Forelimb muscle (tissue), 1 donor: ENCODE measurements around the gene ATOSB. TPM values are rescaled to one million over a fixed set of nuclear protein-coding genes. Genes with fewer than 3 reads are reported as not detected.

ENCODE experiments used
- DNase-seq: peaks from one replicate; pipeline ENCODE4 v3.0.0-alpha.2; 2013; ENCODE audit warnings: low read depth
- polyA plus RNA-seq: library from polyadenylated mRNA; unstranded; fragments of 120-200 nt; gene quantifications from one replicate; pipeline ENCODE4 v1.2.1, GENCODE V29; 2013; ENCODE audit not compliant: insufficient read length

Gene ATOSB
- polyA plus RNA-seq, 1 donor: 12.0 TPM

DNA sequence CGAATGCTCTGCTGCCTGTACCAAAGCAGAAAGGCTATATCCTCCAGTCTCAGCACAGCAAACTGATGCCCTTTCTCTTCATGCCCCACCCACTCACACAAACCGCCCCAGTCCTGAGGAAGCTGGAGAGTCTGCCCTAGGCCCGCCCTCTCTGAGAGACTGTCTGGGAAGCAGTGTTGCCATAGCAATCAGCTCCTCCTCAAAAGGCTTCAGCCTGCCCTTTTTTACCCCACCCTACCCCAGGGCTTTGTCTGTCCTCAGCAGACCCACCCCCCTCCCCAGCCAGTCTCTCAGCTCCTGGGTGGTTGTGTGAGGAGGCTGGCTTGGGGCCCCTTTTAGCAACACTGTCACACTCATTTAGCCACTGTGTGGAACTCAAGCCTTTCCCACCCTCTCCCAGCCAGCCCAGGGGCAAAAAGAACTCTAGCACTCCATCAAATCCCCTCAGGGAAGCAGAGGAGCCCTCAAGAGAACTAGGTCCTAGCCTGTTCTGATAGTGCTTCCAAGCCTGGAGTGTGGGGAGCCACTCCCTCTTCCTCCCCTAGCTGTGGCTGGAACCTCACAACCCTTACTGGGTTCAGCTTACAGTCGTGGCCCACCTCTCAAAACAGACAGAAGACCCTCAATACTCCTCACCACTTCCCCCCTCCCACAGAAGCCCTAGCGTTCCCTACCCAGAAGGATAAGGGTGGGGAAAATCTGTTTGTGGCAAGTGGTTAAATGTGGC lies 1.4 kb downstream of the ATOSB start:
- DNase-seq: no peak

DNA sequence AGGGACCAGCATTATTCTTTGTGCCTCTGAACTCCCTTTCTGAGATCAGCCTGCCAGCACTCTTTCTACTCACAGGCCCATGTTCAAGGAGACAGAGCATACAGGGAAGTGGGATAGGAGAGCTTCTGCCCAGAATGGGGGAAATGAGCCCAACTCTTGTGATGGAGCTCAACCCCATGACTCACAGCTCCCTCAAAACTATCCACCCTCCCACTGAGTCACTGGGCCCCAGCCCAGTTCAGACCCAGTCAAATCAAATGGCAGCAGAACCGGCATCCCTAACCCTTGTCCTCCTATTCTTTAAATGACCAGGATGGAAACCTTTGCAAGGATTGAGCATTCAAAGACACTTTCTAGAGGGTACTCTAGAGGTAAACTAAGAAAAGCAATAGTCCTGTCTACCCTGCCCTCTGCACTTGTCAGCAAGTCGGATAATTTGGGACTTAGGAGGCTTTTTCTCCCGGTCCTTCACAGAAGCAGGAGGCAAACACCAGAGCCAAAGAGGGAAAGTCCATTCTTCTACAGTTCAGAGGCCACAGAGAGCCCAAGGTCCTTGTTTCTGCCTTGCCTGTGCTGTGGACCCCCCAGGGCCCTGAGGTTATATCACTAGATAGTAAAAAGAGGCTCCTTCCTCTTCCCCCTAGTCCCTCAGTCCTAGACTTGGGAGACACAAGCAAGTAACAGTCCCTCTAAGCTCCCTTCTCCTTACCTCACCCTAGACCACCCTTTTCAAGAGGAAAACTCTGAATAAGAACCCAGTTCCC lies 3.2 kb downstream of the ATOSB start:
- DNase-seq: no peak

DNA sequence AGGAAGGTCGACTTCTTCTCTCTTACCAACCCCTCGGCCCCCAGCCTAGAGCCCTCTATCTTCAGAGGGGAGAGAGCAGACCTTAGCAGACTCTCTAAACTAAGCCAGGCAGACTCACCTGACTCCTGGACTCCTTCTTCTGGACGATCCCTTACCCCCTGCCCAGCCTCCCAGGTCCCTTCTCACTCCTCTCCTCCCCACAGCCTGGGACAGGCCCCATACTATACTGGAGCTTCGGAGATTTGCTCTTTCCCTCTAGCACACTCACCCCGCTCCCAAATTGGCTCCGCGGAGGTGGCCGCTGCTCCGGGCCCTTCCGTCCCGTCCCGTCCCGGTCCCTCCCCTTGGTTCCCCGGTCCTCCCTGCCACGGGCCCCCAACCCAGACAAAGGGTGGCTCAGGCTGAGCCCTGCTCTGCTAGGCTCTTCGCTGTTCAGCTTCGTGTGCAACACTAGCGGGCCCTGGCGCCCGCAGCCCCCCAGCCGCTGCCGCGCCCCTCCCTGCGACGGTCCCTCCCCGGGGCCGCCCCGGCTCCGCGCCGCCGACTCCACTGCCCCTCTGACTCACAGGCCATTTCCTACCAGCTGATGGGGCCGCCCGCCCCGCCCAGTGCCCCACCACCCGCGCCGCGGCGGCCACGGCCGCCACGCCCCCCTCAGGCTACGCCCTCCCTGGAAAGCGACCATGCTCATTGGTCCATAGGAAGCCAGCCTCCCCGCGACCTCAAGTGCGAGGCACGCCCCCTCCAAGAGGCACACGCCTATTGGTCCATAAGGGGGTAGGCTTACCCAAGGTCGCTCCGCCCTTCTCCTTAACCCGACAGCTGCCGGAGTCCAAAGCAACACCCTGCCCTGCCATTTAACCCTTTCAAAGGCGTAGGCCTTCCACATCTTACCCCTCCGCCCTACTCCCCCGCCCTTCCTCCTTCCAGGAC lies 4.4 kb downstream of the ATOSB start:
- peak; percentile 91 for DNase-seq

DNA sequence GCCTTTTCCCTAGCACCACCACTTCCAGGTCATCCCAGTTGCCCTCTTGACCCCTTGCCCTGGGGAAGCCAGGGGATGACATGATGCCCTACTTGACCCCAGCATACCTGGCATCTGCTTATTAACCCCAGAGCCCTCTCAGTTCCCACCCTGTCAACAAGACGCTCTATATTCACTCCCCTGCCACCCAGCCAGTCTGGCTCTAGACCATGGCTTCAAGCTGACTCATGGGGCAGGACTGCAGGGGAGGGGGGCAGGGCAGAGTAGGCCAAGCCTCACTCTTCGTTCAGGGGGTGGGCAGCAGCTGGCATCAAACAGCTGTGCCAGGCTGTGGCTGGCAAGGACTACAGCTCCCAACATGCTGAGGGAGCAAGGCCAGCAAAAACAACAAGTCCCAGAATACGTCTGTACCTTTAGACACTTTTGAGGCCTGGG lies 5.3 kb downstream of the ATOSB start:
- no peak for DNase-seq

DNA sequence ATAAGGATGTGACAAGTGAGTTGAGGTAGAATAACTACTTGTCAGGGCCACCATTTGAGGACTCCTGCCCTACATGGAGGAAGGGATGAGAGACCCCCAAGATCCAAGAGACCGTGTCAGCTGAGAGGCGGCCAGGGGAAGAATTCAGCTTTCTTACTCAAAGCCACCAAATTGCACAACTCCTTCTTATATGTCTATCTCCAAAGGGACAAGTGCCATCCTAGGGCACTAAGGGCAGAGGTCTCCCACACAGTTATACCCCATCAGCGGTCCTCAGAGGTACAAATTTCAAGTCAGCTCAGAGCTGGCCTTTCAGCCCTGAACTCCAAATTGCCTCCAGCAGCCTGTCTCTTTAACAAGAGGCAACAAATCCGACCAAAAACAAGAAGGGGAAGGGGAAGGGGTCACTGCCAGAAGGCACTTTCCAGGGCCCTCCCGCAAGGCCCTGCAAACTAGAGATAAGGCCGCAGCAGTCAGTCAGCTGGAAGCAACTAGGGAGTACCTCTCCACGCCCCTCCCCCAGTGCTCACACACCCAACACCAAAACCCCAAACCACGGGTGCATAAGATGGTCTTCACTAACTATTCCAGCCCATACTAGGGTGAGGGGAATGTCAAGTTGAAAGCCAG lies 6.6 kb downstream of the ATOSB start:
- no peak for DNase-seq

DNA sequence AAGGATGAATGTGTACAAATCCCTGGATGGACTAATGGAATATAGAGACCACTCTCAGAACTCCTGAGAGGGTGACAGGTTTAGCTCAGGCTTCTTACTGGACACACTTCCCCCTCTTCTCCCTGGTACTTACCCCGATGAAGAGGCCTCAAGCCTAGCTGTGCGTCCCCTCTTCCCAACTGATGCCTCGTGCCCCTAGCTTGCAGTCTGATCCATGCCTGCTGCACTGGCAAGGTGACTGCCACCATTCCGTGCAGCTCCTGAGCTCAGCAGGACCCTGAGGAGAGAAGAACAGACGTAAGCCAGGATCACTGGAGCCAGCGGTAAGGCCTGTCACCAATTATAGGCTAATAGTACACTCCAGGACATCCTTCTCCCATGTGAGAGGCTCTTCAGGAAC lies 7.2 kb downstream of the ATOSB start:
- no peak for DNase-seq

DNA sequence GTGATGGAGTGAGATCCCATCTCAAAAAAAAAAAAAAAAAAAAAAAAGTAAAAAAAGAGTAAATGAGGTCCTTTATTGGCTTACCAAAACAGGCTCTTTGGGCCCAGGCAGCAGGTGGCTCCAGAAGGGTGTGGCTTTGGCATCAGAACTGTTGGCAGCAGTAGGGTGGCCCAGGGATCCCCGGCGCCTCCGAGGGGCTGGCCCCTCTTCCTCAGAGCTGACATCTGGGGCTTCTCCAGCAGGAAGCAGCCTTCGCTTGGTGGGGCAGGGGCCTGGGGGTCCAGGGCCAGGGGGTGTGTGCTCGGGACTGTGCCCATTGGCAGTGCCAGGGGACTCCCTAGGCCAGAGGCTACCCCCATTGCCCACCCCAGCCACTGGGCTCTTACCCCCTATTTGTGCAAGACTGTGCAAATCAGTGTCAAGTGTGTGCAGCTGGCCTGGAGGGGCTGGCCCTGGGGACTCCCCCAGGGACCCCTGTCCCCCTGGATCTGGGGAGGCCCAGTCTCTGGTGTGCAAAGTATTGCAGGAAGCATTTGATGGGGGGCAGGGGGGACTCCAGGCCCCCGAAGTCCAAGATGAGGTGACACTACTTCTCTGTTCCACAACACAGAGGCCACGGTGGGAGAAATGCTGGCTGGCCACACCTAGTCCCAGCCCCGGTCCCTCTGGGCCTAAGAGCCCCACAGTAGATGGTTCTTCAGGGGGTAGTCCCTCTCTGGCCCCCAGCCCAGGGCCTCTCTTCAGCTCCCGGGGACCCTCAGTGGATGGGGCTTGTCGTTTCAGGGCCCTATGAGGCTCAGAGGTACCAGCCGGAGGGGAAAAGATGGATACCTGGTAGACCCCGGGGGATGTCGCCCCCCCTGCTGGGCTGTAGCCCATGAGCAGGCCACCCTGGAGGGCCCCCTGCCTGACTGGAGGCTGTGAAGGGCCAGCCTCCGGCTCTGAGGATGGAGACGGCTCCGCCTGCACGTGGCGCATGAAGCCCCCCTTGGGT lies 8.1 kb downstream of the ATOSB start:
- DNase-seq: no peak

DNA sequence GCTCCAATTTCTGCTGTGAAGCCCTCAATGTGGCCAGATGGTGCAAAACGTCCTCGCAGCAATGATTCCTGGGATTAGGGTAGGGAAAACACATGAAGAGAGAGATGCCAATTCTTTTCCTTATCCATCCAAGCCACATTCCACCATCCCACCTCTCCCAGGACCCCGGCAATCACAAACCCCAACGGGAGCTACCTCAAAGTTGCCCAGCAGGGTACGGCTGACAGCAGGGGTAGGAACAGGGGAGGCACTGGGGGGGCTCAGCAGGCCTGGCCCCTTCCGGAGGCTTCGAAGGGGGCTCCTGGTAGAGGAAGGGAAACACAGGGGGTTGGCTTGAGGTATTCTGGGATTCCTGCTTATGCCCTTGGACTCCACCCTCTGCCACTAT lies 9.3 kb downstream of the ATOSB start:
- no peak for DNase-seq

DNA sequence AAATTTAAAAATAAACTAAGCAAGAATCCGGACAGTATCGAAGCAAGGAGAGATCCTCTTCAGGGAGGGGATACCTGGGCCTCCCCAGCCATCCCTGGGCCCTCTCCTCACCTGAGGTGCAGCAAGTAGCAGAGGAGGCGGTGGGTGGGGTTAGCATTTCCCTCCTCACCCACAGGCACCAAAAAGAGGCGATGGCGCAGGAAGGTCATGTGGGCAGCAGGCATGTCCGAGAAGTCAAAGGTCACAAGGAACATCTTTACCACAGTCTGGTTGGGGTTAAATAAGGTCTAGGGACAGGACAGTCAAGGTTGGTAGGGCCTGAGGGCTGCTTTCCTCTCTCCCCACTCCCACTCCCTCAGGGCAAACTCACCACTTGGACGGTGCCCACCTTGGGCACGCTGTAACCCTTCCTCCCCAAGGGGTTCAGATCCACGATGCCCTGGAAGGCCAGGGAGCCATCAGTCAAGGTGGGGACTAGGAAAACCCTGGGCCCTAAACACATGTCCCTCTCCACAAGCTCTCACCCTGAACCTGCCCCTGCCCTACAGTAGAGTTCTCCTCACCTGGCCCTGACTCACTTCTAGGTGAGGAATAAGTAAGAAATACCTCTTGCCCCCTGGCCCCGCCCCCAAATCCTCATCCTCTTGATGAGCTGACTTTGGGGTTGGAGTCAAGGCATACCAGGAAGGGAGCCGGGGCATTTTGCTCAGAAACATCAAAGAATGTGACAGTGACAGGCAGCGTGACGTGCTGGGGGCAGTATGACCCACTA lies 9.9 kb downstream of the ATOSB start:
- no peak for DNase-seq

DNA sequence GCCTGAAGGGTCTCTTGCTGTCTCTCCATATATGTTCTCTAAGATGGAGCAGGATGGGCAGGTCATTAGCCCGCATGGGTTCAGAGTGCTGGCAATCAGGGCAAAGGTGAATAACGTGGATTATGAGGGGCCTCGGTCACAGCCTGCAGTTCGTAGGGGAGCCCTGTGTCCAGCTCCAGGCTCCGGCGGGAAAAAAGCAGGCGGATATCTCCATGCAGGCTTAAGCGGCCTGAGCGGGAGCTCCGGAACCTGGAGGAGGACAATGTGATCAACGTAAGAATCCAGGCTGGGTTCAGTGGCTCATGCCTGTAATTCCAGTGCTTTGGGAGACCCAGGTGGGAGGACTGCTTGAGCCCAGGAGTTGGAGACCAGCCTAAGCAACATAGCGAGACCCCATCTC lies 10.5 kb downstream of the ATOSB start:
- no peak for DNase-seq

DNA sequence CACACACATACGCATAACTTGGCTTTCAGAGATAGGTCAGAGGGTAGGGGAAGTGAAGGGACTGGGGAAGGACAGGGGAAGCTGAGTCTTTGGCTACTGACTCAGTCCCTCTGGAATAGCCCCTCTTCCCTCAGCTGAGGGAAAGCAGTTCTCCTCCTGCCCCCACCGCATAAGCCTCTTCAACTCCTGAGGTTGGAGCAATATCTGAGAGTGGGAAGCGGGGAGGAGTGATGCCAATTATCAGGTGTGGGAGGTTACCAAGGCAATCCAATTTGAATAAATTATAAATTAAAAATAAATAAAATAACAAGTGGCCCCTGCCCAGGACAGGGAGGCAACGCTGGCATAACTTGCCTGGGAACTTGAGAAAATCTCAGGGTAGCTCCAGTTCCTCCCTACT lies 11.1 kb downstream of the ATOSB start:
- DNase-seq: no peak

DNA sequence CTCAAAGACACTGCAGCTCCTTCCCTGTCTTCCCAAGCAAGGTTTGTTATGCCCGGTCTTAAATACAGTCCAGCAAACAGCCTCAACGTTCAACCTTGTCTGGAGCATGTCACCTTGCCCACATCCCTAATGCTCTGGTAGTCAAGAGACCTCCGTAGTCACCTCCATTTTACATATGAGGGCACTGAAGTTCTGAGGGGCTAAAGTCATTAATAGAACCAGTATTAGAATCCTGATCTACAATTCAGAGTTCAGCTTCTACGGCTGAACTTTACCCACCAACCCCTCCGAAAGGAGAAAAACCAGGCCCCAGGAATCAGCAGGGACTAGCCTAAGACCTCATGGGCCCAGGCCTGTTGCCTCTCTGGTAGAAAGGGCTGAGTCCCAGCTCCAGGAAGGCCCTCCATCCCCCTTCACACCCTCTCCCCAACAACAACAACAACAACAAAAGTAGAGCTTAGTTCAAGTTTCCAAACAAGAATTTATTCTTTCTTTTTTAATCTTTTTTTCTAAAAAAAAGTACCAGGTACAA lies 11.9 kb downstream of the ATOSB start:
- no peak for DNase-seq

DNA sequence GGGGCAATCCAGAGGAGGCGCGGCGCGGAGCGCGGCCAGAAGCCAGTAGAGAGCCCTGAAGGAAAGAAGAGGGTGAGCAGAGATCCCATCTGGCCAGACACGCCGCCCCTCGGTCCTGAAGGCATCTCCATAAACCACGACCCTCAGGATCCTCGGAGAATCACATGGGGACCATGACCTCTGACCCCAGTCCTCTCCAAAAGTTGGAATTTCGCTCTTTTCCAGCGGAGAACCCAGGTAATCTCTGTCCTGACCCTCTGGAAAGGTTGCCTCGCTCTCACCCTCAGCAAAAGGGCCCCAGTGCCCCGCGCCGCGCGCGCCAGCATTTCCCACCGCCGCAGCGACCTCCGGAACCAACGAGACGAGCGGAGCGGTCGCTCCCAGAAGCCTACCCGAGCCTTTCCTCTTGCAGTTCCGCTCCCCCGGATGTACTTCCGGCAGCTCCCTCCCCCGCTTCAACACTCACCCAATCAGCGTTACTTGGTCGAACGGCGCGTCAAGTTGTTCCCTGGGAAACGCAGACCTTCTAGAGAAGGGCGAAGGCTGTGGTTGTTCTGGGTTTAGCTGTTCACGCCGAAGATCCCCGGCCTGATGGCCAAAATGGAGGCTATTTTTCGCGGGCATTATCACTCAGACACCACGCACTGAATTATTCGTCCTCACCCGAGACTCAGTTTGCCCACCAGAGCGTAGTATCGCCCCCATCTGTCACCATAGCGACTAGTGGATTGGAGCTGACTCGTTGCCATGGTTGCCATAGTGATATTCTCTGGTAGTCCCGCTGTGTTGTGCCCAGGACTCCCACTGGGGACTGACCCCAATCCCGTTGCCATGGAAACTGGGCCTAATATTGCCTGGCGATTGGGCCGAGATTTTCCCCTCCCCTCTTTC lies 12.6 kb downstream of the ATOSB start, which contains the start of gene STOML2:
STOML2 (minus strand) TSS at position 363 of the 891 bp plus-strand sequence; CDS start at position 326, 37 bp downstream.
- DNase-seq: peak; percentile 88

DNA sequence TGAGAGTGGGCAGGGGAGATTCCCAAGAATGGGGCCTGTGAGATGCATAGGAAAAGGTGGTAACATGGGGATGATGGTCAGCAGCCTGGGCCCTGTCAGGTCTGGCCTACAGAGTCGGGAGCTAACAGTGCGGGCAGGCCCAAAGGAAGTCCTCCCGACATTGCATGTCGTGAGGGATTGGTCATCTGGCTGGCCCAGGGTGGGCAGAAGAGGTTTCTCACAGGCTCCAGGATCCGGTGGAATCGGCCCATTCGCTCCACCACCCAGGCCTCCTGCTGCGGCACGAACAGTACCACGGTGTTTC lies 13.2 kb downstream of the ATOSB start:
- no peak for DNase-seq

DNA sequence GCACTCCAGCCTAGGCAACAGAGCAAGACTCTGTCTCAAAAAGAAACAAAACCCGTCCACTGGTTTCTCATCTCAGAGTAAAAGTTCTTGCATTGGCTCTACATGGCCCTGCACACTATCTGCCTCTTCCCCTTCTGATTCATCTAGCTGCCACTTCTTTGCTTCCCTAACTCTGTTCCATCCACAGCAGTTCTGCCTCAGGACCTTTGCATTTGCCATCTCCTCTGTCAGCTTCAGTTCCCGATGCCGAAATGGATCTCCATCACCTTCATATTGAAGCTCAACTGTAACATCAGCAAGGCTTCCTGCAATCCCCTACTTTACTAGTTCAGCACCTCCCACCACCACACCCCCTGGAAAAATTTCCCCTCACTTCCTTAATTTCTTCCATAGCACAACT lies 18.1 kb downstream of the ATOSB start:
- DNase-seq: no peak

DNA sequence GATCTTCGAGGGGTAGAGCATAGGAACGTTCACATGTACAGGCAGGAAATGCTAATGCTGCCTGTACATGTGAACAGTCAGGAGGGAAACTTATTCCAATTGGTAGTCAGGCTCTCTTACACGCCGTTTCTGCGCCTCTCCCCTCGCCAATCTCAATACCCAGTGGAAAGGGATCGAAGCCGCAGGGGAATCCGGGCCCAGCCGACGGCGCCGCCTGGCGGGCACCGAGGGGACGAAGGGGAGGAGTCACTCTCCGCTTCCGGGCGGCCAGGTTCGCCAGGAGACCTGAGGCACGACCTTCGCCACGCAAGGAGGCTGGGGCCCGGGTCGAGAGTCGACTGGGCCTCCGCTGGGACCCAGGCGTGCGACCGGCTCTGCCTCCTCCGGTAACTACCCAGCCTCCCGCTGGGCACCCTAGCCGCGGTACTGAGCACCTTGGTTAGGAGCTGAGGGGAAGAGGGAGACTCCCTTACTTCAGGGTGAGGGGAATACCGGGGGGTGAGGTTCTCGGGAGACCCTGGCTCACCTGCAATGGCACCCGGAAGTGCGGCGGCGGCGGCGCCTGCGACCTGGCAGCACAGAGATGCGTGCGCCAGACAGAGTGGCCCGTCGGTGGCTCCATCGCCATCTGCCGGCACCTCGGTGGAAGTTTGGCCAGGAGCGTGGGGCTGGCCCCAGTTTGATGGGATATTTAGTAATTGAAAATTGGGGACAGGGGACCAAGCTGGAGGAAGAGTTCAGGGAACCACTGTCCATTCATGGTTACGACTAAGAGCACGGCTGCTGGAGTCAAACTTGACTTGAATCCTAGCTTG lies 19.4 kb downstream of the ATOSB start, which contains the start of gene PIGO:
PIGO (minus strand) TSS at position 557 of the 815 bp plus-strand sequence. CDS start 1,026 bp downstream, outside the sequence.
- no peak for DNase-seq

DNA sequence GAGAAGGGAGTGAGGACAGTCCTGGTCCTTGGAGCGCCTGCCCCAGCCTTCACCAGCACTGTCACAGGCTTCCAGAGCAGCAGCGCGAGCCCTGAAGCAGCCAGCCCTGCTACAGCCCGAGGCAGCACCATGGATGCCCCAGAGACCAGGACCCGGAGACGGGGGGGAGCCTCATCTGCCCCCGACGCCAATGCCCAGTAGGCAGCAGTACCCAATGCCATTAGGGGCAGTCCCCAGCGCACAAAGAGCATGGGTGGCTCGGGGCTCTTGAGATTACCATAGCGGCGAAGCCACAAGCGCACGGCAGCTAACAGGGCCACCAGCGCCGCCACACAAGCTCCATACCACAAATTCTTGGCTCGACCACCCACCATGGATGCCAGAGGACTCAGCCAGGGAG lies 24.1 kb downstream of the ATOSB start:
- DNase-seq: no peak
